ENCODE data around the gene TTC23.

TTC23 gene

DNA sequence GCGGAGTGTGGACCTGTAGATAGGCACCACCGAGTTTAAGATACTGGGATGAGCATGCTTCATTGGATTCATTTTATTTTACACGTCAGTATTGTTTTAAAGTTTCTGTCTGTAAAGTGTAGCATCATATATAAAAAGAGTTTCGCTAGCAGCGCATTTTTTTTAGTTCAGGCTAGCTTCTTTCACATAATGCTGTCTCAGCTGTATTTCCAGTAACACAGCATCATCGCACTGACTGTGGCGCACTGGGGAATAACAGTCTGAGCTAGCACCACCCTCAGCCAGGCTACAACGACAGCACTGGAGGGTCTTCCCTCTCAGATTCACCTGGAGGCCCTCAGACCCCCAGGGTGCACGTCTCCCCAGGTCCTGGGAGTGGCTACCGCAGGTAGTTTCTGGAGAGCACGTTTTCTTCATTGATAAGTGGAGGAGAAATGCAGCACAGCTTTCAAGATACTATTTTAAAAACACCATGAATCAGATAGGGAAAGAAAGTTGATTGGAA lies 115.0 kb downstream of the TTC23 start:
- DNase-seq, result no peak

DNA sequence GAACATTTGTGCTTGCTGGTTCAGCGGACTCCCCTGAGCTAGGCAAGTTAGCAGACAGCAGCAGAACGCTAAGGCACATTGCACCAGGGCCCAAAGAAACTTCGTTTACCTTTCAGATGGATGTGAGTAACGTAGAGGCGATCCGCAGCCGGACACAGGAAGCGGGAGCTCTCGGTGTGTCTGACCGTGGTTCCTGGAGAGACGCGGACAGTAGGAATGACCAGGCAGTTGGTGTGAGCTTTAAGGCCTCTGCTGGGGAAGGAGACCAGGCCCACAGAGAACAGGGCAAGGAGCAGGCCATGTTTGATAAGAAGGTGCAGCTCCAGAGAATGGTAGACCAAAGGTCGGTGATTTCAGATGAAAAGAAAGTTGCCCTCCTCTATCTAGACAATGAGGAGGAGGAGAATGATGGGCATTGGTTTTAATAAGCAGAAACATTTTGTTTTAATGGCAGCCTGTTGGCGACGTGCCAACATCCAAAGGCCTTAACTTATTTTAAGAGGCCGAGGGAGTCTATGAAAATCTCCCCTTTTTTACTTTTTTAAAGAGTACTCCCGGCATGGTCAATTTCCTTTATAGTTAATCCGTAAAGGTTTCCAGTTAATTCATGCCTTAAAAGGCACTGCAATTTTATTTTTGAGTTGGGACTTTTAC lies 116.6 kb downstream of the TTC23 start:
- no peak for DNase-seq

DNA sequence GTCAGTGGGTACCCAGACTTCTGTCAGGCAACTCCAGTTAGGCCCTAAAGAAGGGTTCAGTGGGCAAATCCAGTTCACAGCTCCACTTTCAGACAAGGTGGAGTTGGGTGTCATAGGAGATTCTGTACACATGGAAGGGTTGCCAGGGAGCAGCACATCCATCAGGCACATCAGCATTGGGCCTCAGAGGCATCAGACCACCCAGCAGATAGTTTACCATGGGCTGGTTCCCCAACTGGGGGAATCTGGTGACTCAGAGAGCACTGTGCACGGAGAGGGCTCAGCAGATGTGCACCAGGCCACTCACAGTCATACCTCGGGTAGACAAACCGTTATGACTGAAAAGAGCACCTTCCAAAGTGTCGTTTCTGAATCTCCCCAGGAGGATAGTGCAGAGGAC lies 117.3 kb downstream of the TTC23 start:
- DNase-seq, result no peak

DNA sequence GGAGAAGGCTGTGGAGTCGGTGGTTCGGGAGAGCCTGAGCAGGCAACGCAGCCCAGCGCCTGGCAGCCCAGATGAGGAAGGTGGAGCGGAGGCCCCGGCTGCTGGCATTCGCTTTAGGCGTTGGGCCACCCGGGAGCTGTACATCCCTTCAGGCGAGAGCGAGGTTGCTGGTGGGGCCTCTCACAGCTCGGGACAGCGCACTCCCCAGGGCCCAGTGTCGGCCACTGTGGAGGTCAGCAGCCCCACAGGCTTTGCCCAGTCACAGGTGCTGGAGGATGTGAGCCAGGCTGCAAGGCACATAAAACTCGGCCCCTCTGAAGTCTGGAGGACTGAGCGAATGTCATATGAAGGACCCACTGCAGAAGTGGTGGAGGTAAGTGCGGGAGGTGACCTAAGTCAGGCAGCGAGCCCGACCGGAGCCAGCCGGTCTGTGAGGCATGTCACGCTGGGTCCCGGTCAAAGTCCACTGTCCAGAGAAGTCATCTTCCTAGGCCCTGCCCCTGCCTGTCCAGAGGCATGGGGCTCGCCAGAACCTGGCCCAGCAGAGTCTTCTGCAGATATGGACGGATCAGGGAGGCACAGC lies 117.8 kb downstream of the TTC23 start:
- no peak for DNase-seq

DNA sequence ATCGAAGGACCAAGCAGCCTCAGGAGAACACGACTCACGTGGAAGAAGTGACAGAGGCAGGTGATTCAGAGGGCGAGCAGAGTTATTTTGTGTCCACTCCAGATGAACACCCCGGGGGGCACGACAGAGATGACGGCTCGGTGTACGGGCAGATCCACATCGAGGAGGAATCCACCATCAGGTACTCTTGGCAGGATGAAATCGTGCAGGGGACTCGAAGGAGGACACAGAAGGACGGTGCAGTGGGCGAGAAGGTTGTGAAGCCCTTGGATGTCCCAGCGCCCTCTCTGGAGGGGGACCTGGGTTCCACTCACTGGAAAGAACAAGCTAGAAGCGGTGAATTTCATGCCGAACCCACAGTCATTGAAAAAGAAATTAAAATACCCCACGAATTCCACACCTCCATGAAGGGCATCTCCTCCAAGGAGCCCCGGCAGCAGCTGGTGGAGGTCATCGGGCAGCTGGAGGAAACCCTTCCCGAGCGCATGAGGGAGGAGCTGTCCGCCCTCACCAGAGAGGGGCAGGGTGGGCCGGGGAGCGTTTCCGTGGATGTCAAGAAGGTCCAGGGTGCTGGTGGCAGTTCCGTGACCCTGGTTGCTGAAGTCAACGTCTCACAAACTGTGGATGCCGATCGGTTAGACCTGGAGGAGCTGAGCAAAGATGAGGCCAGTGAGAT lies 118.5 kb downstream of the TTC23 start:
- DNase-seq, result no peak

DNA sequence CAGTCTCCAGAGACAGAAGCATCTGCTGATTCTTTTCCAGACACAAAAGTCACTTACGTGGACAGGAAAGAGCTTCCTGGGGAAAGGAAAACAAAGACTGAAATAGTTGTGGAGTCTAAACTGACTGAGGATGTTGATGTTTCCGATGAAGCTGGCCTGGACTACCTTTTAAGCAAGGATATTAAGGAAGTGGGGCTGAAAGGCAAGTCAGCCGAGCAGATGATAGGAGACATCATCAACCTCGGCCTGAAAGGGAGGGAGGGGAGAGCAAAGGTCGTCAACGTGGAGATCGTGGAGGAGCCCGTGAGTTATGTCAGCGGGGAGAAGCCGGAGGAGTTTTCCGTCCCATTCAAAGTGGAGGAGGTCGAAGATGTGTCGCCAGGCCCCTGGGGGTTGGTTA lies 119.1 kb downstream of the TTC23 start:
- no peak for DNase-seq

DNA sequence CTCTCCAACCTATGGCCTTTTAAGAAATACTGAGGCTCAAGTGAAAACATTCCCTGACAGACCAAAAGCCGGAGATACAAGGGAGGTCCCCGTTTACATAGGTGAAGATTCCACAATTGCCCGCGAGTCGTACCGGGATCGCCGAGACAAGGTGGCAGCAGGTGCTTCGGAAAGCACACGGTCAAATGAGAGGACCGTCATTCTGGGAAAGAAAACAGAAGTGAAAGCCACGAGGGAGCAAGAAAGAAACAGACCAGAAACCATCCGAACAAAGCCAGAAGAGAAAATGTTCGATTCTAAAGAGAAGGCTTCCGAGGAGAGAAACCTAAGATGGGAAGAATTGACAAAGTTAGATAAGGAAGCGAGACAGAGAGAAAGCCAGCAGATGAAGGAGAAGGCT lies 119.7 kb downstream of the TTC23 start:
- DNase-seq, result no peak

DNA sequence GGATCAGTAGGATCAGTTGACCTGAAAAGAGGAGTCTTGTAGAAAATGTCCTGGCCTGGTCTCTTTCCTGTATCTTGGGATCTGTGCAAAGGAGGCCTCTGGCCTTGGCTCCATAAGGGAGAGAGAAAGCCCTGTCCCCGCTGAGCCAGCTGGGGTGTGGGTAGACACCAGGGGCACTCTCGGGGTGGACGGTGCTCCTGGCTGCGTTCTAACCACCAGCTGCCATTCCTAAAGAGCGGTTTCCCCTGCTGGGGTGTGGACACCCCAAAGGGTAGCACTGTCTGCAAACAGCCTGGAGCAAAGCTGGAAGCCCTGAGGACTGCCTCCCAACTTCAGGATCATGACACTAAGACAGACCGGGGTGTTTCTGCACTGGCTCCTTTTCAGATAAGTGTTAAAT lies 121.0 kb downstream of the TTC23 start:
- DNase-seq, result no peak

DNA sequence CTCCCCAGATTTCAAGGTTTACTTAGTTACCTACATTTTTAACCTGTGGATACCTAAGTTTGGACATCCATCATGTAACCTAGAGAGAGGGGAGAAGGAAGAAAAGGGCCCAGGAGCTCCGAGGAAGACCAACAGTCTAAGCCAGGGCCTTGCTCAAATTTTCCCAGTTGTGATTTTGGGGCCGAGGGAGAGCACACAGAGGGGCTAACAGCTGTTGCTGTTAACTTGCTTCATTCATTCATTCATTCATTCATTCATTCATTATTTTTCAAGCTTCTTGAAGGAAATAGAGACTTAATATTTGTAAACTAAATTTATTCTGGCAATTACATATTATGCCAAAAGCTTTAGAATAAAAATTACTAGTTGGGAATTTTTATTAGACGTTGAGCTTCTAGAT lies 121.6 kb downstream of the TTC23 start:
- no peak for DNase-seq

DNA sequence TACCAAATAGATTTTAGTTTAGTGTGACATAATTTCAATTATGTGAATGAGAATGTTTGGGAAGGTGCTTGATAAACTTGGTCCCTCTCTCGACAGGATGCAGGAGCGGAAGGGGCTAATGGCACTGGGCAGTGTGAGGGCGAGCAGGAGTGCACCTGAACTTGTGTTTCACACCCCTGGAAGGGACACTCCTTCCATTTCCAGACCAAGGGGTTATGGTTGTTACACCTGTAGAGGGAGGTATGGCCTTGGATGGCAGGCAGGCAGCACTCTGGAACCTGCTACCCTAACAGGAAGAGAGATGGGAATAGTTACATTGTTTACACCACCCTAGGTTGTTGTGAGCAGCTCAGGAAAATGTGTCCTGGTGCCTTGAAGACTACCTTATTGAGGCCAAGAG lies 122.5 kb downstream of the TTC23 start:
- DNase-seq, result no peak

DNA sequence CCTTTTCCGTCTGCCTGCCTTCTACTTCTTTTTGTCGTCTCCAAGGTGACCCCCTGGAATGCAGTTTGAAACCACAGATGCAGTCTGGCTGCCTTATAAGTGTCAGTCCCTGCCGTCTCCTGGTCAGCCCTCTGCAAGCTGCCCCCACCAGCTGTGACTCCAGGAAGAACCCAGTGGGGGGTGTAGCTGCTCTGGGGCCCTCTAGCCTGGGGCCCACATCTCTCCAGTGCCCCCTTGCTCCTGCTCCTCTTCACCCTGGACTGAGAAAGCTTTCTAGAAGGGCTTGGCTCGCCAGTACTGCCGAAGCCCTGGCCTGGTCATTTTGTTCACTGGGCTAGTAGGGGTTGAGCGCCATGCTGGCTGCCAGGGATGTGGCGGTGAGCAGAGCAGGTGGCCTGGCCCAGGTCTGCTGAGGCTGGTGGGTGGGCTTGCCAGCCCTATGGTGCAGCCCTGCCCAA lies 123.2 kb downstream of the TTC23 start:
- DNase-seq, result no peak

DNA sequence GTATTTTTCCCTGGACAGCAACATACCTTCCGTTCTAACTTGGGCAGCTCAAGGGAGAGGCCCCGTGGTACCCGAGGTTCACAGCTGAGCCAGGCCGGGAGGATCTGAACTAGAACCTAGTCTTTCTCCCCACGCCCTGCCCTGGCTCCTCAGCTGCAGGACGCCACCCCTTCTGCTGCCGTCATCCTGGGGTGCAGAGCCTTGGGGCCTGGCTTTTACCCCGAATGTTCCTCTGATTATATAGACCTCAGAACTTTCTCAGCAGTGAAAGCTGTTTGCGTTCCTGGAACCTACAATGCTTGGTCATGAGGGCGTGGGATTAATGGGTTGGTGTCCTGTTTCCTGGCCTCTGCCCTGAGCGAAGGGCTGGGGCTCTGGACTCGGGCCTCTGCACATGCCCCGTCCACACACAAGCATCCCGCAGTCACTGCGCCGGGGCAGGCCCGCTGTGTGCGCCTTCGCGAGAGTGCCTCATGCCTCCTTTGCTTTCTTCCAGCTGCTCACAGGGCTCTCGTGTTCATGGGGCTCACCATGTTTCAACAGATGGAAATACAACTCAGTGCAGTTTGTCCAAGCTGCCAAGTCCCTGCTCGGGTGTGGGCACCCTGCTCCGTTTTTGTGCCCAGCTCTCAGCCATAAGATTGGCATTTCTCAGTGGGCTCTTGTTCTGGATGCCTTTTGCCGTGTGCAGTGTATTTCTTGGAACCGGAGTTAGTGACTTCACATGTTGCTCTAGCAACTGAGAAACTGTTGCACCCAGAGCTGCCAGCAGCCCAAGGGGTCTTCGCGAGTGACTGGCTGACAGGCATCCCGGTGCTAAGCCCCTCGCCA lies 124.1 kb downstream of the TTC23 start:
- no peak for DNase-seq

DNA sequence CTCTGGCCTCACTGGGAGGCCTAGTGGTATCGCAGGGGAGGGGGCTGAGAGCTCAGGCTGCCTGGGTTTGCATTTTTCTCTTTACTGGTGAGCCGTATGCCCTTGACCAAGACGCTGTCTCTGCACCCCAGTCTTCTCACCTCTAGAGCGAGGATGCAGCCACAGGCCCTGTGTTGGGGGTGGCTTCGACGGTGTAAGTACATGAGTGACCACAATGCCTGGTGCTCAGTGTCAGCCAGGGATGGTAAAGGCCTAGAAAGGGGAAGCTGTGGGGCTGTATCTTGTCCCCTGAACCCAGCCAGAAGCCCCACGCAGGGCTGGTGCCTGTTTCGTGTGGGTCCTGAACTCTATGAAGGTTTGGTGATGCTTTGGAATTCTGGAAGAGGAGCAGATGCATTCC lies 124.7 kb downstream of the TTC23 start:
- DNase-seq, result no peak

DNA sequence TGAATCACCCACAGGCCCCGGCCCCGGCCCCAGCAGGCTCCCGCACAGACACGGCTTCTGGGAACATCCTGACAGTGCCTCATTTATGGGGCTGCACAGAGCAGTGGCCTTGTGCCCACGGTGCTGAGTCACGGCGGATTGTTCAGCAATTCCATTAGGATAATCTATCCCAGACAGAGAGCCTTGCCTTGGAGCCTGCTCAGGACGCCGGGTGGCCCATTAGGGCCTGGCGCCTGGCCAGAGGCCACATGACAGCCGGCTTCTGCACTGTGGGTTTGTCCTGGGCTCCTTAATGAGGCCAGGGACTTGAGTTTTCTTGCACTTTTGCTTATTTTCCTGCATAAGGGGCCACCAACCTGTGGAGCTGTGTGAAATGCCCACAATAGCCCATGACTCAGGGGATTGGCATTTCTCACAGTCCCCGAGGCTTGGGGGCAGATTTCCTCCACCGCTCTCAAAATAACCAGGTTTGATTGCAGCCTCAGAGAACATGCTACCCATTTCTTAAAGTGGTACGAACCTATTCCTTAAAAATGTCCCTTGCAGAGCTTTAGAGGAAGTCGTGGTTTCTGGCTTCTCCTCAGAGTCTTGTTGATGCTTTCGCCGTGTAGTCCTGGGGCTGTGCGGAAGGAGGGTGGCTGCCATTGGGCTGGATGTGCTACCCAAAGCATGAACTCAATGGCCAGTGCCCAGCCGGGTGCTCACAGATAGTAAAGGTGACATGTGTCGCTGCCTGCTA lies 125.5 kb downstream of the TTC23 start:
- DNase-seq, result peak; percentile 43

DNA sequence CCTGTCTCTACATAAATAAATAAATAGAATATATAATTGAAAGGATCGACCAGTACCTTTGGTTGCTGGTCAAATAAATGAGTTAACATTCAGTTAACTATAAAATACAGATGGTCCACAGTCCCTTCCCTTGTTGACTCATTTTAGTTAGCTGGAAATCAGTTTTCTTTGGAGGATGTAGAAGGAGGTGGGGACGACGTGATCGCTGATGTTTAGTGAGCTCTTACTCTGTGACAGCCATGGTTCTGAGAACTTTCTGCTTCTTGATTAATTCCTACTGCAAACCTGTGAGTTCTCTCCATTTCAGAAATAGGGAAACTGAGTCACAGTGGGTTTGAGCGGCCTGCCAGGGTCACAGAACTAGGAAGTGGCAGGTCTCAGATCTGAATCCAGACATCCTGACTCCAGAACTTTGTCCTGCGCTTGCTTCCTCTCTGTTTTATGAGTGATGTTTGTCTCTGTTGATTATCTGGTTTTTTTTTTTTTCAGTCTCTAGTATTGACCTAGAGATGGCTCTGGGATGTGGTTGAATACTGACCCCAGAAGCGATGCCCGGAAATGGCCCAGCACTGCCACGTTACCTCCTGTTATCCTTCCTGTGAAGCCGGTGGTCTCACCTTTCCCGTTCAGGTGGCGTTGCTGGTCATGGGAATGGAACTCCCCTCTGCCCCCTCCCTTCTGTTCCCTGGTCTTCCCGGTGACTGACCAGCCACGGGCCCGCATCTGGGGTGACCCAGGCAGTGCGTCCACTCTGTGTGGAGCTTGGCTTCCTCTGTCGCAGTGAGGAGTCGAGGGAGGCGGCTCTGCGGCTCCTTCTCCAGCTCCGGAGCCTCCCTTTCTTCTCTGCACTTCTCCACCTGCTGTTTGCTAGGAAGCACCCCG lies 126.3 kb downstream of the TTC23 start:
- no peak for DNase-seq

DNA sequence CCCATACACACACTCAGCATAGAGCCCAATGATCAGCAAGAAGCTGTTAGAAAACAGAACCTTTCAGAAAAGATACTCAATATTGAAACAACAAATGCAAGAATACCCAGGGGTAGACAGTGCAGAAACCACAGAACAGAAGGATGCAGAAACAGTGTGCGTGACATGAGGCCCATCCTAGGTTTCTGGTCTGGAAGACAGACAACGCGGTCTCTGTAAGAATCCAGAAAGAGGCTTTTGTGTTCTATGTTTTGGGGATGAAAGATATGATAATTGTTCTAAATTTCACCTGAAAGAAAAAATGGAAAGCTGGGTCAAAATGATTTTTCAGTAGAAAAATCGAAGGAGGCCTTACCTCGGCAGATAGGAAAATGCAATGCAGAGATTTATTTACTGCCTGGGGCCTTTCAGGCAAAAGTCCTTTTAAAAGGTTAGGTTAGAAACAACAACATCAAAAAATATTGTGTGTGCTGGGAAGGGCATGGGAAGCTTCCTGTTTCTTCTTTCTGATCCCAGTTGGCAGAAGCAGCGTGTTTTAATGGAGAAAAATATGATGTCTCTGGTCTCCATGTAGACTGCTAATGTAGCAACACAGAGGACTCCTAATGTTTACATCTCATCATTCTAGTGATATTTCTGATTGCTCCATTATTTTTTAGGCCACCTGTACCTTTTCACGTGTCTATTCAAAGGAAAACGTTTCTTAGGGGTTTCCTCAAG lies 127.5 kb downstream of the TTC23 start:
- DNase-seq, result no peak

DNA sequence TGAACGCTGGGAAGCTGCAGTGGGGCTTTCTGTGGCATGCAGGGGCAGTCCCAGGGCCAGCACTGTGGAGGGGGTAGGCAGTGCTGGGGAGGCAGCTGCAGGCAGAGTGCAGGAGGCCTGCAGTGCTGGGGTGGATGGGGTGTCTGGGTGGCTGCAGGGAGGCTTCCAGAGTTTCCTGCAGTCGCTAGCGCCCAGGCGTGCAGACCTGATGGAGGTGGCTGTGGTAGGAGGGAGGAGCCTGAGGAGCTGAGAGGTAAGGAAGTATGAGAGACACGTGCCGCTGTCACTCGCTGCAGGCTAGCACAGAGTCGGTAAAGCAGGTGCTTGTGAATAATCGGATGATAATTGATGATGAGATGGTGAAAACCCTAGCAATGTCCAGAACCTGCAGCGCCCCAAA lies 128.2 kb downstream of the TTC23 start:
- DNase-seq, result no peak

DNA sequence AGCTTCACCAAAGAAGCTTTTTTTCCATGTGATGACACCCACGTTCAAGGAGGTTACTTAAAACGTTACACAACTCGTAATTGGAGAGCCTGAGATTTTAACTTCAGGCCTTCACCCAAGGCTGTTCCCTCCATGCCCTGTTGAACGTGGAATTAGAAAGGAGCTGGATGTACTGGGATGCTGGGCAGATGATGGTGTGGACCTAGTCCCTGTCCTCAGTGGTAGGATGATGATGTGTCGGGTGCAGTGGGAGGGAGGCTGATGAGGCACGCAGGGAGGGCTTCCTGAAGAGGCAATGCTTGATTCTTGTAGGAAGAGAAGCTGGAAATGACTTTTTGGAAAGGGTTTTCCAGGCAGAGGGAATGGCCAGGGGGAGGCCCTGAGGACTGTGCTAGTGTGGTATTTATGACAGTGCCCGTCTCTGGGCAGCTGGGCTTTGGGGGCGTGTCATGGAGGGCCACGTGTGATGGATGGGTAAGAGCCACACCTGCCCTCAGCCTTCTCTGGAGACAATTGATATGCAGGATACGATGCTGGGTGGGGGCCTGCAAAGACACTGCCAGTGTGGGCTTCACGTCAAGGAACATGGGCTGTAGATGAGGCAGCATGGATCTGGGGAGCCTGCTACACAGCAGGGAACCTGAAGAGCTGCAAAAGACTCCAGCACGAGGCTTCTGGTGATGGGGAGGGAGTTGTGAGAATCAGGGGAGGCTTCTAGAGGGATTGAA lies 129.2 kb downstream of the TTC23 start:
- DNase-seq, result no peak

DNA sequence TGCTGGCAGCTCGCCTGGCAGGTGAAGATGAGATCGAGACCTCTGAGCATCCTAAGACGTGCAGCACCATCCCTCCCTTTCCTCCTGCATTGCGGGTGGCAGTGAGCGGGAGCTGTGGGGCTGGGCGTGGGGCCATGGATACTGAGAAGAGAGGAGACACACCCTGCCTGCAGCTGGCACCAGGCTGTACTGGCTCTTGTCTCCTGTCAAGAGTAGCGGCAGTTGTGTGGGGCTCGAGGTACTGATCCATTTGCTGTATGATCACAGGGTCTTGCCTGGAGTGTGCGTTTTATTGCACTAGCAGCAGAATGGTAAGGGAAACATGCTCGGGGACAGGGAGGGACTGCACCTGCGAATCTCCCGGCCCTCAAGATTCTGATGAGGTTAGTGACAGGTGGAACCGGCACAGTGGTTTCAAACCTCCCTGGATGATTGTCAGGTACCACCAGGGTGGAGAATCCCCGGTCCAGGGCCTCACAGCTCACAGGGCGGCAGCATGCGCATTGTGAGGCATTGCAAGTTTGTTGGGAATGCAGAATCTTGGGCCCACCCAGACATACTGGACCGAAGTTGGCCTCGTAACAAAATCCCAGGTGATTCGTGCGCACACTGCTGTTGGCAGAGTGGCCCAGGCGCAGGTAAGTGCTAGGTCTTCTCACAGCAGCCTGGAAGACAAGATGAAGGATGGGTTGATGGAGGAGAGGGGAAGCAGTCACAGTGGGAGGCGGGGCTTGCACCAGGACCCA lies 130.4 kb downstream of the TTC23 start:
- DNase-seq, result no peak

DNA sequence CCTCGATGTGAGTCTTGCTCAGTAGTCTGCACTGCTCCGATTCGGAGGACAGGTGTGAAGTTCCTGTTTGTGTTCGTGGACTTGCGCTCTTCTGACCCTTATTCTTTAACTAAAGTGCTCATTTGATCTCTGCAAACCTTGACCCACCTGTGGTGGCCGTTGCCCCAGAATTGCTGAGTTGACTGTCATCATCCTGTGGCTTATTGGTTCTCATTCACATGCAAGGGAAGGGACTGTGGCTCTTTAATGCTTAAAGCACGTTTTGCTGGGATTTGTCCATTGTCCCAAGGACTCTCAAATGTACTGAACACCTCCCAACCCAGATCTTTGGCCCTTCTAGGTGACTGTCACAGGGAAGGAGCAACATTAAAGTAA lies 131.1 kb downstream of the TTC23 start:
- DNase-seq, result no peak
